ENCODE data around the gene PRMT5.

The PRMT5 gene

DNA sequence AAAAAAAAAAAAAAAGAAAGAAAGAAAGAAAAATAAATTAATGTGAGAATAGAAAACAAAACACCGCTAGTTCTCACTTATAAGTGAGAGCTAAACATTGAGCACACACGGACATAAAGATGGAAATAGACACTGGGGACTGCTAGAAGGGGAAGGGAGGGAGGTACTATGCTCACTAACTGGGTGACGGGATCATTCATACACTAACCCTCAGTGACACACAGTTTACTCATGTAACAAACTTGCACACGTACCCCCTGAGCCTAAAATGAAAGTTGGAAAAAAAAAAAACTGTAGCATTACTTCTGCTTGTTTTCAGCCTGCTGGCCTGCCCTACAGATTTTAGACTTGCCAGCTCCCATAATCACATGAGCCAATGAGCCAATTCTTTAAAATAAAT is 10.5 kb upstream of the PRMT5 start:
- H3K27me3 ChIP-seq (ENCODE audit: control insufficient read depth, low read length) = no peaks in the 10 kb centered on the region
- TF ChIP-seq EZH2phosphoT487 (IDR thresholded peaks at IDR 0.05; ENCODE audit: borderline replicate concordance, low read length) = no peak
- TF ChIP-seq, protein P1, sequence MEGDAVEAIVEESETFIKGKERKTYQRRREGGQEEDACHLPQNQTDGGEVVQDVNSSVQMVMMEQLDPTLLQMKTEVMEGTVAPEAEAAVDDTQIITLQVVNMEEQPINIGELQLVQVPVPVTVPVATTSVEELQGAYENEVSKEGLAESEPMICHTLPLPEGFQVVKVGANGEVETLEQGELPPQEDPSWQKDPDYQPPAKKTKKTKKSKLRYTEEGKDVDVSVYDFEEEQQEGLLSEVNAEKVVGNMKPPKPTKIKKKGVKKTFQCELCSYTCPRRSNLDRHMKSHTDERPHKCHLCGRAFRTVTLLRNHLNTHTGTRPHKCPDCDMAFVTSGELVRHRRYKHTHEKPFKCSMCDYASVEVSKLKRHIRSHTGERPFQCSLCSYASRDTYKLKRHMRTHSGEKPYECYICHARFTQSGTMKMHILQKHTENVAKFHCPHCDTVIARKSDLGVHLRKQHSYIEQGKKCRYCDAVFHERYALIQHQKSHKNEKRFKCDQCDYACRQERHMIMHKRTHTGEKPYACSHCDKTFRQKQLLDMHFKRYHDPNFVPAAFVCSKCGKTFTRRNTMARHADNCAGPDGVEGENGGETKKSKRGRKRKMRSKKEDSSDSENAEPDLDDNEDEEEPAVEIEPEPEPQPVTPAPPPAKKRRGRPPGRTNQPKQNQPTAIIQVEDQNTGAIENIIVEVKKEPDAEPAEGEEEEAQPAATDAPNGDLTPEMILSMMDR (IDR thresholded peaks at IDR 0.05; ENCODE audit: low read depth, low read length, poor library complexity, severe bottlenecking) = no peak
- H3K79me2 ChIP-seq (ENCODE audit: control insufficient read depth, low read length) = no peaks in the 10 kb centered on the region
- no peaks in the 10 kb centered on the region for H3K9me2 ChIP-seq (replicated peaks; ENCODE audit: control insufficient read depth, low read length)
- H3K36me3 ChIP-seq (ENCODE audit: control insufficient read depth, low read length) = peaks cover 28% of the 10 kb centered on the region
- no peaks in the 10 kb centered on the region for H3K4me1 ChIP-seq (ENCODE audit: control insufficient read depth, low read length)
- H3F3A ChIP-seq (ENCODE audit: control insufficient read depth, insufficient read depth) = 0 out of 2 replicates have a peak, but pooled peaks cover 6% of the 10 kb centered on the region
- no peaks in the 10 kb centered on the region for H3K9me3 ChIP-seq (ENCODE audit: control insufficient read depth, insufficient read depth, low read length)
- no peak overlapping the region for H3K4me2 ChIP-seq (ENCODE audit: low read length)
- H3K27ac ChIP-seq (ENCODE audit: low read depth, low read length) = no peak overlapping the region
- H4K20me1 ChIP-seq (ENCODE audit: control insufficient read depth, insufficient read depth, low read depth, low read length) = no peaks in the 10 kb centered on the region
- H3K4me3 ChIP-seq (ENCODE audit: low read length) = no peak overlapping the region

DNA sequence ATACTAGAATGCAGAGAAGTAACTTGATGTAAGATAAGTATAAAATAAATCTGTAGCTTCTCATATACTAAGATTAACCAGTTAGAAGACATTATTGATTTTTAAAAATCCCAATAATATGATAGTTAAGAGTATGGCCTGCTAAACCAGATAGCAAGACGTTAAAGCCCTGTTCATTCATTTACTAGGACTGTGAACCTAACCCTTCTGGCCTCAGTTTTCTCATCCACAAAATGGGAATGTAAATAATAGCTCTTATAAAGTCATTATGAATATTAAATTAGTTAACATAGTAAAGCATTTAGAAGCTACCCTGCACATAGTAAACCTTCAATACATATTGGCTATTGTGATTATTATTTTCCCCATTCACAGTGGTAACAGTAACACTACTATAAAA is 6.0 kb upstream of the PRMT5 start:
- Histone ChIP-seq H3K4me2 (ENCODE audit: low read length) (no peak overlapping the region), H3K27ac (ENCODE audit: low read depth, low read length) (no peak overlapping the region), H3K36me3 (ENCODE audit: control insufficient read depth, low read length) (peaks cover 3% of the 10 kb centered on the region), H3K9me3 (ENCODE audit: control insufficient read depth, insufficient read depth, low read length) (no peaks in the 10 kb centered on the region), H3K4me1 (ENCODE audit: control insufficient read depth, low read length) (peaks cover 6% of the 10 kb centered on the region), H3K27me3 (ENCODE audit: control insufficient read depth, low read length) (no peaks in the 10 kb centered on the region), H3F3A (ENCODE audit: control insufficient read depth, insufficient read depth) (peaks cover 20% of the 10 kb centered on the region), H3K9me2 (replicated peaks; ENCODE audit: control insufficient read depth, low read length) (no peaks in the 10 kb centered on the region), H4K20me1 (ENCODE audit: control insufficient read depth, insufficient read depth, low read depth, low read length) (no peaks in the 10 kb centered on the region), H3K4me3 (ENCODE audit: low read length) (no peak overlapping the region), H3K79me2 (ENCODE audit: control insufficient read depth, low read length) (no peaks in the 10 kb centered on the region)
- TF ChIP-seq, protein P1 (IDR thresholded peaks at IDR 0.05; ENCODE audit: low read depth, low read length, poor library complexity, severe bottlenecking) = no peak
- no peak for TF ChIP-seq EZH2phosphoT487 (IDR thresholded peaks at IDR 0.05; ENCODE audit: borderline replicate concordance, low read length)

DNA sequence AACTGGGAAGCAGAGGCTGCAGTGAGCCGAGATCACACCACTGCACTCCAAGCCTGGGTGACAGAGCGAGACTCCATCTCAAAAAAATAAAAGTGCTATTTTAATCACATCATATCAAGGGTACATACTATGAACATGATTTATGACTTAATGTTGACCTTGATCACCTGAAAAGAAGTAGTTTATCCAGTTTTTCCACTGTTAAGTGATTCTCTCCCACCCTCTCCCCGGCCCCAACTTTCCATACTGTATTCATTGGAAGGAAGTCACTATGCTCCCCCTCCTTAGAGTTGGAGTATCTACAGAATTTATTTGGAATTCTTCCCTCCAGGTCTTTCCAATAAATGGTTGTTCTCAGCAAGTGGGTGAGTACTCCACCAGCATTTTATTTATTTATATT is 3.0 kb upstream of the PRMT5 start:
- Histone ChIP-seq H4K20me1 (ENCODE audit: control insufficient read depth, insufficient read depth, low read depth, low read length) (0 out of 2 replicates have a peak, but pooled peaks cover 2% of the 10 kb centered on the region), H3K79me2 (ENCODE audit: control insufficient read depth, low read length) (peaks cover 20% of the 10 kb centered on the region), H3K27me3 (ENCODE audit: control insufficient read depth, low read length) (no peaks in the 10 kb centered on the region), H3K36me3 (ENCODE audit: control insufficient read depth, low read length) (peaks cover 19% of the 10 kb centered on the region), H3F3A (ENCODE audit: control insufficient read depth, insufficient read depth) (peaks cover 27% of the 10 kb centered on the region), H3K4me2 (ENCODE audit: low read length) (no peak overlapping the region), H3K9me2 (replicated peaks; ENCODE audit: control insufficient read depth, low read length) (no peaks in the 10 kb centered on the region), H3K27ac (ENCODE audit: low read depth, low read length) (no peak overlapping the region), H3K4me3 (ENCODE audit: low read length) (no peak overlapping the region), H3K9me3 (ENCODE audit: control insufficient read depth, insufficient read depth, low read length) (no peaks in the 10 kb centered on the region), H3K4me1 (ENCODE audit: control insufficient read depth, low read length) (peaks cover 22% of the 10 kb centered on the region)
- TF ChIP-seq EZH2phosphoT487 (IDR thresholded peaks at IDR 0.05; ENCODE audit: borderline replicate concordance, low read length) = no peak
- TF ChIP-seq, protein P1 (IDR thresholded peaks at IDR 0.05; ENCODE audit: low read depth, low read length, poor library complexity, severe bottlenecking) = no peak
